H1 (cell line): ENCODE measurements around the gene UGT1A7. TPM values are rescaled to one million over a fixed set of nuclear protein-coding genes. Genes with fewer than 3 reads are reported as not detected.

Experiments
- CTCF ChIA-PET: fragments of 300-600 bp; sonication (Branson Sonifier 250); formaldehyde crosslinking; loops from one replicate; lab custom pipeline; 2021; ENCODE audit not compliant: partially characterized antibody; lab: Charles Lee
- POLR2A ChIA-PET: fragments of 300-600 bp; sonication (Branson Sonifier 250); formaldehyde crosslinking; loops from one replicate; lab custom pipeline; 2021; ENCODE audit warnings: inconsistent platforms; ENCODE audit not compliant: partially characterized antibody; lab: Charles Lee
- DNase-seq, 2 experiments: peaks; one replicate each; pipeline versions ENCODE4 v3.0.0 to v3.0.0-alpha.2; 2010 to 2022; ENCODE audit warnings: low spot score in 2 of 2, low read depth in 1 of 2, mixed read lengths in 1 of 2
- FAIRE-seq: peaks from 2 replicates; lab custom pipeline; 2011; peaks lifted over from hg19 to GRCh38; lab: Jason Lieb, UNC
- H2AFZ ChIP-seq: 2 replicates; pipeline ENCODE4 v1.8.1; 2012; ENCODE audit warnings: low read length, inconsistent platforms
- H2AK5ac ChIP-seq: 2 replicates; pipeline ENCODE4 v1.6.1; 2013; ENCODE audit warnings: low read depth, low read length
- H2BK120ac ChIP-seq: replicated peaks from 2 replicates; pipeline ENCODE3; 2013; ENCODE audit warnings: low read depth, low read length, inconsistent platforms
- H2BK12ac ChIP-seq: 2 replicates; pipeline ENCODE4 v1.6.1; 2013; ENCODE audit warnings: low read depth, low read length
- H2BK15ac ChIP-seq: 2 replicates; pipeline ENCODE4 v1.6.1; 2013; ENCODE audit warnings: low read length
- H2BK20ac ChIP-seq: 2 replicates; pipeline ENCODE4 v1.6.1; 2013; ENCODE audit warnings: low read length
- H2BK5ac ChIP-seq: 2 replicates; pipeline ENCODE4 v1.6.1; 2013; ENCODE audit warnings: low read depth, low read length
- H3K14ac ChIP-seq: 2 replicates; pipeline ENCODE4 v1.6.1; 2013; ENCODE audit warnings: inconsistent platforms; ENCODE audit not compliant: insufficient read length
- H3K18ac ChIP-seq: 2 replicates; pipeline ENCODE4 v1.6.1; 2013; ENCODE audit warnings: low read length; ENCODE audit errors: extremely low read depth
- H3K23ac ChIP-seq: 2 replicates; pipeline ENCODE4 v1.6.1; 2013; ENCODE audit warnings: inconsistent platforms; ENCODE audit not compliant: insufficient read length
- H3K23me2 ChIP-seq: 2 replicates; pipeline ENCODE4 v1.6.1; 2013; ENCODE audit warnings: low read depth, low read length
- H3K27ac ChIP-seq: 2 replicates; pipeline ENCODE4 v1.6.1; 2011; ENCODE audit warnings: low read depth, low read length, inconsistent platforms
- H3K27me3 ChIP-seq, 4 experiments: replicated peaks in 1 of 4; 1 replicate in 1 of 4; 2 replicates in 3 of 4; pipeline versions ENCODE4 v1.6.1 to v1.8.1; 2011 to 2013; ENCODE audit warnings: low read length in 3 of 4, mild to moderate bottlenecking in 3 of 4, inconsistent platforms in 2 of 4, mixed read lengths in 2 of 4, moderate library complexity in 1 of 4; ENCODE audit not compliant: control insufficient read depth in 3 of 4, insufficient read depth in 3 of 4; ENCODE audit errors: extremely low read depth in 1 of 4
- H3K36me3 ChIP-seq, 4 experiments: 2 replicates each; pipeline versions ENCODE4 v1.6.1 to v1.8.1; 2011 to 2013; ENCODE audit warnings: mild to moderate bottlenecking in 4 of 4, low read length in 3 of 4, moderate library complexity in 2 of 4, control low read depth in 1 of 4, inconsistent platforms in 1 of 4; ENCODE audit not compliant: insufficient read depth in 4 of 4, control insufficient read depth in 2 of 4
- H3K4ac ChIP-seq: replicated peaks from 2 replicates; pipeline ENCODE3; 2013; ENCODE audit warnings: low read length, low read depth, mixed read lengths, inconsistent platforms; ENCODE audit not compliant: insufficient read length
- H3K4me1 ChIP-seq, 4 experiments: replicated peaks in 1 of 4; 1 replicate in 1 of 4; 2 replicates in 3 of 4; pipeline versions ENCODE4 v1.6.1 to v1.8.1; 2011 to 2013; ENCODE audit warnings: low read length in 3 of 4, inconsistent platforms in 2 of 4, mixed read lengths in 1 of 4; ENCODE audit not compliant: insufficient read depth in 4 of 4, control insufficient read depth in 3 of 4
- H3K4me2 ChIP-seq, 2 experiments: 2 replicates each; pipeline versions ENCODE4 v1.6.1 to v1.8.1; 2011 to 2013; ENCODE audit warnings: low read depth in 2 of 2, low read length in 2 of 2, control low read depth in 1 of 2, inconsistent platforms in 1 of 2, mild to moderate bottlenecking in 1 of 2; ENCODE audit not compliant: insufficient read depth in 1 of 2
- H3K4me3 ChIP-seq, 4 experiments: fragments of 200-600, 300-600 bp in 1 of 4; sonication (generic), shearing (Covaris generic), sonication (Bioruptor Twin) in 1 of 4; 2 replicates each; pipeline versions ENCODE4 v1.5.1 to v1.8.1; 2011 to 2016; ENCODE audit warnings: low read length in 4 of 4, low read depth in 3 of 4, control low read depth in 2 of 4, inconsistent platforms in 2 of 4, mild to moderate bottlenecking in 2 of 4, mixed read lengths in 1 of 4, moderate library complexity in 1 of 4; ENCODE audit not compliant: insufficient read depth in 2 of 4; ENCODE audit errors: extremely low read depth in 1 of 4
- H3K56ac ChIP-seq: replicated peaks from 2 replicates; pipeline ENCODE3; 2013; ENCODE audit warnings: low read depth, mild to moderate bottlenecking, mixed read lengths, low read length, inconsistent platforms; ENCODE audit not compliant: insufficient read length
- H3K79me1 ChIP-seq: 2 replicates; pipeline ENCODE4 v1.6.1; 2013; ENCODE audit warnings: low read depth, low read length, control low read depth
- H3K79me2 ChIP-seq, 2 experiments: 2 replicates each; pipeline versions ENCODE4 v1.6.1 to v1.8.1; 2012 to 2013; ENCODE audit warnings: low read length in 2 of 2, mild to moderate bottlenecking in 2 of 2, inconsistent platforms in 1 of 2; ENCODE audit not compliant: insufficient read depth in 2 of 2, control insufficient read depth in 1 of 2
- H3K9ac ChIP-seq, 4 experiments: replicated peaks in 1 of 4; 1 replicate in 1 of 4; 2 replicates in 3 of 4; pipeline versions ENCODE4 v1.6.1 to v1.8.1; 2011 to 2013; ENCODE audit warnings: low read depth in 3 of 4, low read length in 3 of 4, control low read depth in 2 of 4, mild to moderate bottlenecking in 2 of 4, moderate library complexity in 2 of 4, inconsistent platforms in 1 of 4; ENCODE audit errors: extremely low read depth in 1 of 4
- H3K9me3 ChIP-seq, 2 experiments: 2 replicates each; pipeline versions ENCODE4 v1.6.1 to v1.8.1; 2012 to 2013; ENCODE audit warnings: mild to moderate bottlenecking in 2 of 2, moderate library complexity in 2 of 2, control low read depth in 1 of 2, inconsistent platforms in 1 of 2, low read depth in 1 of 2, low read length in 1 of 2, mixed read lengths in 1 of 2; ENCODE audit not compliant: insufficient read depth in 2 of 2
- H4K20me1 ChIP-seq, 2 experiments: replicated peaks in 1 of 2; 2 replicates each; pipeline versions ENCODE3 to v1.8.1; 2011 to 2013; ENCODE audit warnings: inconsistent platforms in 2 of 2, low read length in 2 of 2, mild to moderate bottlenecking in 1 of 2; ENCODE audit not compliant: insufficient read depth in 2 of 2, control insufficient read depth in 1 of 2
- H4K5ac ChIP-seq: 2 replicates; pipeline ENCODE4 v1.6.1; 2013; ENCODE audit warnings: low read length, low read depth, mixed read lengths, inconsistent platforms; ENCODE audit not compliant: insufficient read length
- H4K8ac ChIP-seq: 2 replicates; pipeline ENCODE4 v1.8.0; 2013; ENCODE audit warnings: mild to moderate bottlenecking, moderate library complexity, low read length, inconsistent platforms; ENCODE audit not compliant: insufficient read depth; ENCODE audit errors: extremely low read depth
- H4K91ac ChIP-seq: replicated peaks from 2 replicates; pipeline ENCODE3; 2013; ENCODE audit warnings: low read length, mixed read lengths, inconsistent platforms; ENCODE audit not compliant: insufficient read length
- BACH1 ChIP-seq: IDR thresholded peaks from 2 replicates; pipeline ENCODE4 v1.6.1; 2012; ENCODE audit warnings: low read length, improper control_type of control experiment
- FOSL1 ChIP-seq: IDR thresholded peaks from 2 replicates; pipeline ENCODE4 v1.6.1; 2011; ENCODE audit warnings: mild to moderate bottlenecking, low read depth, low read length, moderate library complexity; ENCODE audit not compliant: insufficient read depth
- MAFK ChIP-seq: IDR thresholded peaks from 2 replicates; pipeline ENCODE4 v1.6.1; 2012; ENCODE audit warnings: low read depth, mild to moderate bottlenecking, improper control_type of control experiment, low read length
- SP2 ChIP-seq: IDR thresholded peaks from 2 replicates; pipeline ENCODE4 v1.6.1; 2012; ENCODE audit warnings: mild to moderate bottlenecking, low read length, inconsistent platforms
- WGBS, 2 experiments: shearing (Covaris generic) in 1 of 2; methylation state at CpG; one replicate each; pipeline versions ENCODE4 v1.1.6 to v1.1.7; 2013 to 2015; ENCODE audit warnings: low lambda C conversion rate in 2 of 2, mixed read lengths in 2 of 2, inconsistent platforms in 1 of 2, low coverage in 1 of 2, missing lambda C conversion rate in 1 of 2; ENCODE audit not compliant: insufficient replicate concordance in 2 of 2, insufficient coverage in 1 of 2, insufficient read length in 1 of 2; ENCODE audit errors: extremely low coverage in 1 of 2, missing lambda C conversion rate in 1 of 2; 5-methylcytosine and 5-hydroxymethylcytosine counted together
- polyA plus RNA-seq, 7 experiments: library from polyadenylated mRNA; depleted of rRNA in 3 of 7; stranded (reverse) in 5 of 7; unstranded in 2 of 7; fragments of >200 nt in 5 of 7; fragments of 200-250 nt in 2 of 7; gene quantifications; 1 replicate in 5 of 7; 2 replicates in 1 of 7; 4 replicates in 1 of 7; pipeline versions ENCODE4 v1.2.1 to v1.2.3, GENCODE V29; 2011 to 2013; ENCODE audit warnings: missing spikeins in 2 of 7, mixed read lengths in 2 of 7
- total RNA-seq: library from RNA; stranded (reverse); fragmentation: NEBNext Ultra II Directional; extraction: Animal tissue kit (Norgen Biotek cat#: 25700); gene quantifications from 2 replicates; pipeline ENCODE4 v1.2.1, GENCODE V29; 2021

The UGT1A7 gene
- total and polyA plus RNA-seq, 2 of the 8 experiments (the other 6 are each of a cell fraction or from before 2014, with no cell fraction given), result not detected

GRCh38 chr2:233700028-233700635, 18.4 kb downstream of the UGT1A7 start:
- no peak for DNase-seq
- ChIA-PET POLR2A (no interaction called here), CTCF (interaction anchor here (0.8 to 3.1 kb wide), 2 partner anchors 9 to 12 kb away, joined by 3 to 12 read pairs; partner anchors contain the start of gene UGT1A5)
- 57% methylated on average over 1 of the region's 1 CpG; no CpG with 5 or more reads in 1 of the 2 experiments for WGBS, 2 experiments
- no peak overlapping the region; the same call in 1 of the 2 replicates for H3K18ac ChIP-seq
- no peak overlapping the region for H4K8ac ChIP-seq
- no peaks in the 10 kb centered on the region for H3K9me3 ChIP-seq
- H3K4me2 ChIP-seq, result no peak overlapping the region
- H2BK20ac ChIP-seq, result no peak overlapping the region
- no peak overlapping the region for H2BK15ac ChIP-seq
- no peak overlapping the region for H3K27ac ChIP-seq
- no peak for FAIRE-seq
- no peak overlapping the region for H3K23ac ChIP-seq
- no peaks in the 10 kb centered on the region for H3K79me1 ChIP-seq
- H2BK5ac ChIP-seq, result 0 out of 2 replicates have a peak overlapping the region, but pooled peaks have one; percentile 17
- no peak overlapping the region for H4K5ac ChIP-seq
- H3K4ac ChIP-seq, result no peak overlapping the region
- H3K79me2 ChIP-seq, result no peaks in the 10 kb centered on the region
- H3K4me3 ChIP-seq, result no peak overlapping the region
- no peaks in the 10 kb centered on the region for H4K20me1 ChIP-seq
- H3K9ac ChIP-seq, result no peak overlapping the region
- TF ChIP-seq BACH1 (peak; percentile 98), SP2 (no peak), FOSL1 (no peak), MAFK (peak; percentile 90)
- TF ChIP-seq, all 59 proteins: peak for 2
- no peaks in the 10 kb centered on the region for H3K23me2 ChIP-seq
- no peak overlapping the region for H3K56ac ChIP-seq
- no peaks in the 10 kb centered on the region for H3K27me3 ChIP-seq
- H2BK120ac ChIP-seq, result no peak overlapping the region
- H3K4me1 ChIP-seq, result peaks cover 0 to 4% (median 0%) of the 10 kb centered on the region in 4 experiments; a peak in 1 of 7 replicates
- H2AFZ ChIP-seq, result peak overlapping the region; percentile 40; the same call in 1 of the 2 replicates
- no peaks in the 10 kb centered on the region for H3K36me3 ChIP-seq
- H2AK5ac ChIP-seq, result no peak overlapping the region
- H4K91ac ChIP-seq, result no peak overlapping the region
- H3K14ac ChIP-seq, result no peak overlapping the region
- no peak overlapping the region for H2BK12ac ChIP-seq
